Stimulated activated naive CD8-positive, alpha-beta T cell treated with anti-CD3 and anti-CD28 coated beads, Interleukin-15, Interleukin-2, amounts not matched to agents 100 U/mL and 50 U/mL, for 24 hours (primary cell): Measurements from ENCODE around the gene RNF152.
A peak's percentile ranks its signal among the peaks of the same experiment; 100 is the strongest.
"Not testable (repeated sequence)": the region's sequence is repeated elsewhere in the genome, so short reads cannot be mapped to it uniquely, and the experiment has no call there.

ENCODE experiments used
- ATAC-seq: fragments of 150-1000 bp; cut with Tn5 transposase; one replicate; pipeline ENCODE4 v1.10.0; 2021
- DNase-seq: peaks from one replicate; pipeline ENCODE4 v3.0.0; 2021

Gene RNF152

DNA sequence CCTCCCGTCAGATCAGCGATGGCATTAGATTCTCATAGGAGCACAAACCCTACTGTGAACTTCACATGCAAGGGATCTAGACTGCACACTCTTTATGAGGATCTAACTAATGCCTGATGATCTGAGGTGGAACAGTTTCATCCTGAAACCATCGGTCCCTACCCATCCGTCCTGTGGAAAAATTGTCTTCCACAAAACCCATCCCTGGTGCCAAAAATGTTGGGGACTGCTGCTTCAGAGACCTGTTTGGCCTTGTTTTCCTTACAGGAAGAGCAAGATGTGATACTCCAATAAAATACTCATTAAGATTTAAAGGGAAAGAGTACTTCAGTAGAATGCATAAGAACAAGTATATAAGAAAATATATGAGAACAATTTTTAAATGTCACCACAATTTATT, 71.1 kb downstream of the RNF152 start:
- DNase-seq: no peak
- ATAC-seq: no peak

DNA sequence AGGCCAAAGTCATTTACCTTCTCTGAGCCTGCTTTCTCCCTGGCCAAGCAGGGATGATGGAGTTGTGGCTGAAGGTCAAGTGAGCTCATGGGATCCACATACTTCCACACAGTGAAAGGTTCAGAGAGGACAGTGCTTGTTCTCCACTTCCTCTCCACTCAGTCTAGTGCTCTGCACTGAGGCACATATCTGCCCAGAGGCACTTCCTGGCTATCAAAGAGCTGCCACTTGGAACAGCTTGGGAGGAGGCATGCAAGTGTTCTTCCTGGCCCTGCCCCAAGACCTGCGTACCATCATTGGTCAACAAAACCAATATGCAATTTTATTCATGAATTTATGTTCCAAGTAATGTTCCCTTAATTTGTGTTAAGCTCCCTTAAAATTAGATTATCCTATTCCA, 71.9 kb downstream of the RNF152 start:
- DNase-seq: no peak
- no peak for ATAC-seq

DNA sequence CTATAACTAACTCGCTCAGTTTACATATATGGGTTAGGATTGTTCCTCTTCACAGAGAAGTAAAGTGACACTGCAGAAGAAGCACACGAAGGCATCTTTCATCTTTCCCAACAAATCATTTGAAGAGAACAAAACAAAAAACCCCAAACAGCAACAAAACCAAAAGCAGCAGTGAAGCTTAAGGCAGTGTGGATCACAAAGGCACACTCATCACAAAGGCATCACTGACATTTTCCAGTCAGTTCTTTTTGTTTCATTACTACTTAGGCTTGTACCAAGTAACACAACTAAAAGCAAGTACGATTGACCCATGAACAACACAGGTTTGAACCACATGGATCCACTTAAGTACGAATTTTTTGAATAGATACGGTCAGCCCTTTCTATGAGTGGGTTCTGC, 75.7 kb downstream of the RNF152 start:
- DNase-seq (no peak), ATAC-seq (no peak)

DNA sequence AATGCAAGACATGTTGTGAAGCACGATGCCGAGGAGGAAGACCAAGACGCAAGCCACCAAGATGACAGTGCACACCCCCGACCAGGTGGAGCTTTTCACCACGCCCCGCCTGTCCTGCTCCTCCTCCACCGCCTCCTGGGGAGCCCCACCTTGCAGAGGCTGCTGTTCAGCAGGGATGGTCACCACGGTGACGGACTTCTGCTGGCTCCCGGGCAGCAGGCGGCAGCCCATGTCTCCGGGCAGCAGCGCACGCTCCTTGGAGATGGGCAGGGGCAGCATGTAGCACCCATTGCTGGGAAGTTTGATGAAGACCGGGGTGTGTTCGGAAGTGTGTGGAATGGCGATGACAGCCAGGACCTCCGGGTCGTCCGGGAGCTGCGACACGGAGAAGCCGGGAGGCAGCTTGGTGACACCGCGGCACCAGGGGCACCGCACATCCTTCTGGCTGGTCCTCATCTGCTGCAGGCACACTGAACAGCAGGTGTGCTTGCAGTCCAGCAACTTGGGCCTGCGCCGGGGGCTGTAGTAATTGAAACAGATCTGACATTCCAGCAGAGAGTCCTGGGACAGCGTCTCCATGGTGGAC, 76.8 kb downstream of the RNF152 start:
- ATAC-seq: no peak
- no peak for DNase-seq

DNA sequence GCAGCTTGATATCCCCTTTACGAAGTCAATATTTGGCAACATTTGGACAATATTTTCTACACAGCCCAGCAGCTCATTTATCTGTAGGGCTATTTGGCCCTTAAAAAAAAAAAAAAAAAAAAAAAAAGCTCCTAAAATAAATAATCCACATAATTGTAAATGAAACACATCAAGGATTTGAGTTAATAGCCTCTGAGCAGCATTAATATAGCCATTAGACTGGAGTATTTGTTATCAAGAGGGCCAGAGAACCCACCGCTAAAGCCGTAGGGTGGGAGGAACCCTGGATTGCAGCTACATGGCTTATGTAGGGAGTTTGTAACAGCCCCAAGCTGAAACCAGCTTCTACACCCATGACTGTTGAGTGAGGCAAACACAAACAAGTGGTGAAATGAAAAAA, 84.5 kb downstream of the RNF152 start:
- ATAC-seq (no peak), DNase-seq (no peak)

DNA sequence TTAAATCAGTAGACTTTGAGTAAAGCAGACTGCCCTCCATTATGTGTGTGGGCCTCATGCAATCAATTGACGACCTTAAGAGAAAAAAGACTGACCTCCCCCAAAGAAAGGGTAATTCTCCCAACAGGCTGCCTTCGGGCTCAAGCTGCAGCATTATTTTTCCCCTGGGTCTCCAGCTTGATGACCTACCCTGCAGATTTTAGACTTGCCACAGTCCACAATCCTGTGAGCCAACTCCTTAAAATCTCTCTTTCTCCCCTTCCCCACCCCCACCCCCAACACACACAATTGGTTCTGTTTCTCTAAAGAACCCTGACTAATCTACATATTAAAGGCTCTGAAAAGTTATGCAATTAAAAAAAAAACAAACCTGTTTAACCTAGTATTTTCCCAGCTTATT, 89.4 kb downstream of the RNF152 start:
- no peak for DNase-seq
- ATAC-seq: no peak

DNA sequence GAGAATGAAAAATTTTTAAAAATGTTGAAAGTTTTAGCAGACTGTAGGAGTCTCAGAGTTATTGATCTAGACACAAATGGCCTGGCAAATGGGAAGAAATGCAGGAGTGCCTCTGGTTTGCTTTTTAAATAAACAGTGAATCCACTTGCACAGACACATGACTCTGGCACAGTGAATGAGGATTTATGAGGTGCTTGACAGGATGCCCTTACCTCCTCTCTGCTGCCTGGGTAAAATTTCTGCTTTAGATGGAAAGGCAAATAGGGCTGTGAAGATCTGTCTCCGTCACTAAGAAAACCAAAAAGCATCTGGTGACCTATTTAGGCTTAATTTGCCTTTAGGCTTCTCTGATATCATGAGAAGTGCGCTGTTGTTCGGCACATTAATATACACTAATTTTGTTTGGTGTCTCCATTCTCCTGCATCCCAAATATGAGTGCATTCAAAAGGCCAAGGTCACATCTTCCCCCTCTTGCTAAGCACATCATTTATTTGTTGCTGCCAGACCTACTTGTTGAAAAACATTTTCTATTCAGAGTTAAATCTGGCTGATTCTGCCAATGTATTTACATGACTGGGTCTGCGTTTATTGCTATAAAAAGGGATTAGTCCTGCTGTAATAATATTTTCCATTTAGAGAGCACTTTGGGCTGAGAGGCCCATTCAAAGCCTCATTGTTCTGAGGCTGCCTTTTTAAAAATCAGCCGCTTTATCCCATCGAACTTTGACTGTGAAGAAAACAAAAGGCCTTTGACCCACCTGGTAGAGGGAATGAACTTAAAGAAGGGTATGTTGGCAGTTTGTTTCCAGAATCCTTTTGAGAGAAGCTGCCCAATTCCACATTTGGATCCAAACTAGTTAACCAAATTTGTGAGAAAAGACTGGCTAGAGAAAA, 94.9 kb downstream of the RNF152 start:
- ATAC-seq: no peak
- DNase-seq: no peak

DNA sequence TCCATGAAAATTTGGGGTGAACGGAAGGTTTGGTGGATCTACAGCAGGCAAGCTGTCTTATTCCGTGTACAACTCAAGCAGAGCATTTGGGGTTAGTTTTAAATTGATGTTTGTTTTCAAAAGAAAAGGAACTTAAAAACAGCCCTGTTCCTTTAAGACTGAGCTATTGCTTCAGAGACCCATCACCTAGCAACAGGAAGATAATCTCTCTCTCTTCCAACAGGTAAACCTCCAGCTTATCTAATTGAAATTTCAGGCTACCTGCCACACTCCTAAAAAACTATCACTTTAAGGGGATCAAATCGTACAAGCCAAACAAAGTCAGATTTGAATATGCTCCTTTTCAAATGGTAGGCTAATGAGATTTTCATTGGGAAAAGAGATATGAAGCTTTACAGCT, 101.8 kb downstream of the RNF152 start:
- no peak for DNase-seq

DNA sequence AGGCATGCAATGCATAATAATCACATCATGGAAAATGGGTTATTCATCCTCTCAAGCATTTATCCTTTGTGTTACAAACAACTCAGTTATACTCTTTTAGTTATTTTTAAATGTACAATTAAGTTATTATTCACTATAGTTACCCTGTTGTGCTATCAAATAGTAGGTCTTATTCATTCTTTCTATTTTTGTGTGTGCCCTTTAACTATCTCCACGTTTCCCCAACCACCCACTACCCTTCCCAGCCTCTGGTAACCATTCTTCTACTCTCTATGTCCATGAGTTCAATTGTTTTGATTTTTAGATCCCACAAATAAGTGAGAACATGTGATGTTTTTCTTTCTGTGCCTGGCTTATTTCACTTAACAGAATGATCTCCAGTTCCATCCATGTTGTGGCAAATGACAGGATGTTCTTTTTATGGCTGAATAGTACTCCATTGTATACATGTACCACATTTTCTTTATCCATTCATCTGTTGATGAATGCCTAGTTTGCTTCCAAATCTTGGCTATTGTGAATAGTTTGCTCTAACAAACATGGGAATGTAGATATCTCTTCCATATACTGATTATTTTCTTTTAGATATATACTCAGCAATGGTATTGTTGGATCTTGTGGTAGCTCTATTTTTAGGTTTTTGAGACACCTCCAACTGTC, 105.7 kb downstream of the RNF152 start:
- DNase-seq, ATAC-seq: not testable (repeated sequence)

More for the DNA sequence above, 101.8 kb downstream of the RNF152 start:
- ATAC-seq: no peak

DNA sequence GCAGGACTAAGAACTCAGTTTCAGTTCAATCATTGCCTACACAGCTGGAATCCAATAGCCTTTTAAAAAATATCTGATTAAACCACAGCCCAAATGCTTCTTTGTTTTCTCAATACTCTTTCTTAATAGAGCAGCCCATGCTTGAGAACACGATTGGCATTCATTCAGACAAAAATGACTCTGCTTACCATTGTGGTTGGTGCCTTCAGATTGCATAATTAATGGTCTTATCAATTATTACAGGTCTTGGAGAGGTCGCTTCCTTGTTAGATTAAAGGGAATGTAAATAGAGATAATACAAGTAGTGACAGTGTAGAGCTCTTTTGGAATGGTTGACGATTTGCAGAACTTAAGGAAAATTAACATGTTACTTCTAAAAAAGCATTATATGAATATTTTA, 107.2 kb downstream of the RNF152 start:
- ATAC-seq (no peak), DNase-seq (no peak)

DNA sequence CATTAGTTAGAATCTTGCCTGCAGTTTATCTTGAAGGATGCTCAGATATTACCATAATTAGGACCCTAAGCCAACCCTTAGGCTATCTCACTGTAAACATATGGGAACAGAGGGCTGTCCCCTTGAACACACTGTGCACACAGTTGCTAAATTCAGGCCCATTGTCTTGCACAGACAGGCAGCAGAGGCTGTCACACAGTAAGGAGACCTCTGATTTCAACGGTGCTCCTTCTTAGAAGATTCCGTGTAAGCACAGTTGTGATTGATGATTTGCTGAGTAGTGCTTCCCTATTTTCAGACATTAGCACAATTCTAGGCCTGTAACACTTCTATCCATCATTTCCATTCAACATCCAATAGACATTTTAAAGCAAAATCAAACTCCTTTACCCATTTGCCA, 108.0 kb downstream of the RNF152 start:
- no peak for DNase-seq
- ATAC-seq: no peak

DNA sequence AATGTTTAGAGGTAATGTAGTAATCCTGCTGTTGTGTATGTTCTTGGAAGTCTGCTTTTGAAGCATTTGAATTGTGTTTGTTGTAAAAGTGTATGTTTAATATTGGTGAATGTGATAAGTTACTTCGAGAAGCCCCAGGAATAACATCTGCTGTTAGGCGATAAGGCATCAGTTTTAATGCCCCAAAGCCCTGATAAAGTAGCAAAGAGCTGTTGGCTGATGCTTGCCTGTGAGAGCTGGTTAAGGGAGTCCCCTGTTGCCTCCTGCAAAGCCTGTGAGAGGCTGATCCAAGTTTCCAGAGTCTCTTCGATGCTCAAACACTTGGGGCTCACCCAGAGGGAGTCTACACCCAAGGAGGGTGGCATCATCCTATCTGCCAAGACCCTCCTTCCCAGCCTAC, 110.3 kb downstream of the RNF152 start:
- ATAC-seq: no peak
- DNase-seq: no peak

DNA sequence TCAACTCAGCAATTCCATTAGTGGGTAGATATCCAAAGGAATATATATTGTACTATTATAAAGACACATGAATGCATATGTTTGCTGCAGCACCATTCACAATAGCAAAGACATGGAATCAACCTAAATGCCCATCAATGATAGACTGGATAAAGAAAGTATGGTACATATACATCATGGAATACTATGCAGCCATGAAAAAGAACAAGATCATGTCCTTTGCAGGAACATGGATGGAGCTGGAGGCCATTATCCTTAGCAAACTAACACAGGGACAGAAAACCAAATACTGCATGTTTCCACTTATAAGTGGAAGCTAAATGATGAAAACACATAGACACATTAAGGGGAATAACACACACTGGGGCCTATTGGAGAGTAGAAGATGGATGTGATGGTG, 116.6 kb downstream of the RNF152 start:
- not testable (repeated sequence) for ATAC-seq, DNase-seq

DNA sequence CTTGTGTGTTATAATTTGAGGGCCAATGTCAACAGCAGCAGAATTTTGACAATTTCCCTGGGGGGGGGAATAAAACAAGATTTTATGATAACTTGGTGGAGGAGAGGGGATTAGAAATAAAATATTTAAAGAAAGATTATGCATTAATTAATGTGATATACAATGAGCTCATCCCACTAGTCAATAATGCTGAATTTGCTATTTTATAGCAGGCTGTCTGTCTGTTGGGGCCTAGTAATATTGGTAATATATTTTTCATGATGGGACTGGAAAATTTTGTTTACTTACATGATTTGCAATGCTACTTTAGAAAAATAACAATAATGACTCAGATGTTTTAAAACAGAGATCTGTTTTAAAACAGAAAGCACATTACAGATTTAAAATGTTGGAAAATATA, 118.0 kb downstream of the RNF152 start:
- ATAC-seq (no peak), DNase-seq (no peak)

DNA sequence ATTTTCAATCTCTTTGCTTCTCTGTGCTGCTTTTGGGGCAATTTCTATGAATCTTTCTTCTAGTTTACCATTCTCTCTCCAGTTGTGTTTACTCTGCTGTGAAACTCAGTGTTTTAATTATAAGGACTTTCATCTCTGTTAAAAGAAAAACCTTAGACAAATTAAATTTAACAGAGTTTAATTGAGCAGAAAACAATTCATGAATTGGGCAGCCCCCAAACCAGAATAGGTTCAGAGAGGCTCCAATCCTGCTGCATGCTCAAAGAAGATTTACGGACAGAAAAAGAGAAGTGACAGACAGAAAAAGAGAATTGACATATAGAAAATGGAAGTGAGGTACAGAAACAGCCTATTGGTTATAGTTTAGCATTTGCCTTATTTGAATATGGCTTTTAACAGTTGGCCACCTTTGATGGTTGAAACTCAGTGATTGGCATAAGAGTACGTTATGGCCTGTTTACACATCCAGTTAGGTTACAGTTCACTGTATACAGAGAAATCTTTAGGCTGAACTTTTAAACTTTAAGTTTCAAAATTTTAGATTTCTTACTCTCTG, 120.4 kb downstream of the RNF152 start:
- DNase-seq (no peak), ATAC-seq (no peak)

DNA sequence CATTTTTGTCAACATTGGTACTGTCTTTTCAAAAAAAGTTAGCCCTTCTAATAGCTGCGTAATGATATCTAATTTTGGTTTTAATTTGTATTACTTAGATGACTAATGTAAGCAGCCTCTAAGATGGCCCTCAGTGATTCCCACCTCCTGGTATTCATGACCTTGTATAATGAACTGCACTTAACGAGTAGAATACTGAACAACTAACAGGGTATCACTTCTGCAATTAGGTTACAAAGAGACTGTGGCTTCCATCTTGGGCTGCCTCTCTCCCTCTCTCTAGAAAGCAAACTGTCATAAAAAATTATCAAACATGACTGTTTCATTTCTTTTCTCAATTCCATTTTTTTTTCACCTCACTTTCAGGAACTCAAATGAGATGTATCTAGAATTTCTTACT, 120.9 kb downstream of the RNF152 start:
- DNase-seq: no peak
- no peak for ATAC-seq

DNA sequence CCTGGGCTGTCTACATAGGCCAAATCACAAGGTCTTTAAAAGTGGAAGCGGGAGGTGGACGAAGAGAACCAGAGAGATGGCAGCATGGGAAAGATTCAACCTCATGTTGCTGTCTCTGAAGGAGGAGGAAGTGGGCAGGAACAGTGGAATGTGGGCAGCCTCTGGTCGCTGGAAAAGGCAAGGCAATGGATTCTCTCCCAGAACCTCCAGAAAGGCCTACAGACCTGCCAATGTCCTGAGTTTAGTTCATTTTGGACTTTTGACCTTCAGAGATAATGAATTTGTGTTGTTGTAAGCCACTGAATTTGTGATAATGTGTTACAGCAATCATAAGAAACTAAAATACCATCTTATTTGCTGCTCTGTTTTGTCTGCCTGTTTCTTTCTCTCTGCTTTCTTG, 122.5 kb downstream of the RNF152 start:
- no peak for DNase-seq
- no peak for ATAC-seq

DNA sequence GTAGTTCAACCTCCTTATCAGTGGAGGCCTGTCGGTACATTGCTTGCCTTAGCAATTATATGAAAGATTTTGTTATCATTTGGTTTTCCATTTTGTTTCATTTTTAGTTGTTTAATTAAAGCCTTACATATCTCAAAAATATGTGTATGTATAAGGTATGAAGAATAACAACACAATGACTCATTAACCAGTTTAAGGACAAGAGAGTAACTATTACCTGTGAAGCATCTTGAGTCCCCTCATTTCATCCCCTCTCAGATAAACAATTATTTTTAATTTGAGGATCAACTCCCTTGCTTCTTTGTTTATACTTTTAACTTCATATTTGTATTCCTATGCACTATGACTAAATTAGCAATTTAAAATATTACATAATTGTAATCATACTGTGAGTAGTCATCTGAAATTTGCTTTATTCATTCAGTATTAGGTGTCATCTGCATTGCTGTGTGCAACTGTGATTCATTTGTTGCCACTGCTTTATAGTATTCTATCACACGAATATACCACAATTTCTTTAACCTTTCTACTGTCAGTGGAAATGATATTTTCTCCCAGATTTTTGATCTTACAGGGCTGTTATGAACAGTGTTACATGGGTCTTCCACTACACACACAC, 126.4 kb downstream of the RNF152 start:
- ATAC-seq: no peak
- DNase-seq: no peak

DNA sequence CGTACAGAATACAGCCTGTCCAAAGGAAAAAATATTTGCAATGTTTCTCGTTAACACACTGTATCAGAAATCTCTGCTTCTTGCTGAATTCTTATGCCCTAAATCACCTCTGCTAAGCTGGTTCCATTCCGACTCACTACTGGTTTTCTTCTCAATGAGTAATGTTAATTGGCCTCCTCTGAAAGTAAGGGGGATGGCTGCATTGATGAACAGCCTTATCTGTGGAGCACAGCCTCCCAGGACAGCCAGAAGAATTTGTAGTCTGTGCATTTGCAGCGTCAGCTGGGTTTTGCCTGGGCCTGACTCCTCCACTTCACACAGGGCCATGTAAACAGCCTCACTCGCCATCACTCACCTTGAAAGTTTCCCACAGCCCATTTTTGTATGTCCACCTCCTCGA, 127.7 kb downstream of the RNF152 start:
- ATAC-seq: peak; percentile 60
- DNase-seq: no peak

DNA sequence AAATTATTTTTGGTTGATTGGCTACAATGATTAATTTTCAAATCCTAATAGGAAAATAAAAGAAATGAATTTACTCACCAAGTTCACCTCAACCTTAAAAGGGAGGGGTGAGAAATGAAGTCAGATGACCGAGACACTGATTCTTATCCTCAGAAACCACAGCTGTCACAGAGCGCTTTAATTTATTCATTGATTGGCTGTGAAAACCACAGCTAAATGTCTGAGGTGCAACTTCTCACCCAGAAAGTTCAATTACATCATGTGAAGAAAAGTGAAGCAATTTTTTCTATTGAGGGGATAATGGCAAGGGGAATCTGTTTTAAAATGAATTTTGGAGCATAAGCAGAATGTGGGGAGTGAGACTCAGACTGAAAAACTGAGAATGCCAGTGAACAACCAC, 128.4 kb downstream of the RNF152 start:
- no peak for DNase-seq
- ATAC-seq: peak; percentile 83

DNA sequence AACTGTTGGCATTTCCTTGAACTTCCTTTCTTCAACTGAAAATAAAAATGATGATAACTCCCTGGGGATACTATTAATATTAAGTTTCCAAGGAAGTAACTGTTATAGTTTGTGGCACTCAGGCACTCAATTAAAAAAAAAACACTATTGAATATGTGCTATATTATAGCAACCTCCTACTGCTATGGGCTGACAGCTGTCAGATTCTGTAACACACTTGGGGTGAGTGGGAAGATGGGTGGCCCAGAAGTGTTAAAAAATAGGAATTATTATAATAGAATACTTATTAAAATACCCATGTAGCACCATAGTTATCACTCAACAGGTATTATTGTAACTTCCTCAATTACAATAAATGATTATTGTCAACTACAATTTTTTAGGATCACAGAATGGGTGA, 130.9 kb downstream of the RNF152 start:
- no peak for ATAC-seq

More for the DNA sequence above, 130.9 kb downstream of the RNF152 start:
- no peak for DNase-seq
